Stimulated activated CD4-positive, alpha-beta T cell treated with anti-CD3 and anti-CD28 coated beads, Interleukin-12 subunit alpha, Interleukin-12 subunit beta, amount 100 ng/mL, for 48 hours (primary cell): ENCODE data around the gene FOXP1.

ENCODE experiments used
- DNase-seq, 3 donors: peaks; one replicate each; pipeline ENCODE4 v3.0.0-alpha.2; 2020; ENCODE audit warnings: low read depth in 2 of 3, low spot score in 1 of 3

Gene FOXP1

GRCh38 chr3:71225002-71225684 is 358.4 kb downstream of the FOXP1 start:
- no peak for DNase-seq

- DNase-seq, result peak; percentile 30 to 59 (median 46)
Measured at GRCh38 chr3:71219744-71220638, 363.5 kb downstream of the FOXP1 start.

DNA sequence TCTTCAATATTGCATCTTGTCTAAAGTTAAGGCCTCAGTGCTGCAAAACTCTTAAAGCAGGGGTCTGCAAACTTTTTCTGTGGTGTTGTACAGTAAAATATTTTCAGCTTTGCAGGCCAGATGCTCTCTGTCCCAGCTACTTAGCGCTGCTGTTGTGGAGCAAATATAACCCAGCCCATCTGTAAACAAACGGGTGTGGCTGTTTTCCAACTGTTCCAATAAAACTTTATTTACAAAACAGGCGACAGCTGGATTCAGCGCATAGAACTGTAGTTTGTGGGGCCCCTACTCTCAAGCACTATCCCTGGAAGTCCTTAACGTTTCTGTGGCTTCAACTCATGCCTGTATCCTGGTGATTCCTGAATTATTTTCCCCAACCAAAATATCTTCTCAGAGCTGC is 365.0 kb downstream of the FOXP1 start:
- no peak for DNase-seq

- DNase-seq, result no peak
Measured at GRCh38 chr3:71217640-71218222, 365.8 kb downstream of the FOXP1 start.

- DNase-seq, result no peak
Measured at GRCh38 chr3:71215351-71215750, 368.2 kb downstream of the FOXP1 start.

DNA sequence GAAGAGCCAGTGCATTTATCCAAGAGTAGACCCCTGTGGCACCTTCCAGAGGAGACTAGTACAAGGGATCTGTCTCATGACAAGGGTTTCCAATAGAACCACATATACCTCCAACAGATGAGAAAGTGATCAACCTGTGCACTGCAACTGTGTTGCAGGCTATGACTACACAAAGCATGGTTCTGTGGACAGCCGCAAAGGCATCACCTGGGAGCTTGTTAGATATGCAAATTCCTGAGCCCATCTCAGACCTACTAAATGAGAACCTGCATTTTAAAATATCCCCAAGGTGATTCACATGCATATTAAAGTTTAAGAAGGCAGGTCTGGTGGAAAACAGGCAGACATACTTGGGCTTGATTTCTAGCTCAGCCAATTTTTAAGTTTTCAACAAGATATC is 368.7 kb downstream of the FOXP1 start:
- no peak for DNase-seq

GRCh38 chr3:71214016-71214415 is 369.5 kb downstream of the FOXP1 start:
- no peak for DNase-seq

- DNase-seq, result no peak
Measured at GRCh38 chr3:71211083-71211482, 372.4 kb downstream of the FOXP1 start.

DNA sequence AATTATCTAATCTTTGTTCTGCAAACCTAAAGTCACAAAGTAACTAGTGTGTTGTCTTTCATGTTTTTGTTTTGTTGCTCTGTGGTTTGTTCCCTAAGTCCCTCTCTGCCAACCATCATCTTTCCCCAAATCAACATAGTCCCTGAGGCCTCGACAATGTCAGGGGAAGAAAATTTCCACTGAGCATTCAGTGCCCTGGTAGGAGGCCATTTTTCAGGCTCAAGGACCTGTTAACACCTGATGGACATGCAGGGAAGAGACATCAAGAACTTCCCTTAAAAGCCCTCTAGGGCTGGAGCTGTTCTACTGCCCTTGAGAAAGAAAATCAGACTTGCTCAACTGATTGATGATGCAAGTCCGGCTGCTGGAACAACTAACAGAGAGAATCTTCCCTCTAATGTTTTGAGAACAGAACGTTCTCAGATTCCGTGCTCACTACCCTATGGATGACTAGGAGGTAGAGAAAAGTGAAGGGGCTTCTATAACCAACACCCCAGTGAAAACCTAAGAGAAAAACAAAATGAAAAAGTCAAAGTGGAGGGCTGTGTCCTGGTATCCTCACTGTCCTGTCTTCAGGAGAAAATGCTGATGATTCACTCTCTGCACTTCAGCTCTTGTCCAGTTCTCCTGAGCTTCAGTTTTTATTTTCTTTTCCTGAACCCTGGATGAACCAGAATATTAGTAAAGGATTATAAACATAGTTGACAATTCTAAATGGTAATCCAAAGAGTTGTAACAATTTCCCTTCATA is 373.1 kb downstream of the FOXP1 start:
- DNase-seq, result no peak

DNA sequence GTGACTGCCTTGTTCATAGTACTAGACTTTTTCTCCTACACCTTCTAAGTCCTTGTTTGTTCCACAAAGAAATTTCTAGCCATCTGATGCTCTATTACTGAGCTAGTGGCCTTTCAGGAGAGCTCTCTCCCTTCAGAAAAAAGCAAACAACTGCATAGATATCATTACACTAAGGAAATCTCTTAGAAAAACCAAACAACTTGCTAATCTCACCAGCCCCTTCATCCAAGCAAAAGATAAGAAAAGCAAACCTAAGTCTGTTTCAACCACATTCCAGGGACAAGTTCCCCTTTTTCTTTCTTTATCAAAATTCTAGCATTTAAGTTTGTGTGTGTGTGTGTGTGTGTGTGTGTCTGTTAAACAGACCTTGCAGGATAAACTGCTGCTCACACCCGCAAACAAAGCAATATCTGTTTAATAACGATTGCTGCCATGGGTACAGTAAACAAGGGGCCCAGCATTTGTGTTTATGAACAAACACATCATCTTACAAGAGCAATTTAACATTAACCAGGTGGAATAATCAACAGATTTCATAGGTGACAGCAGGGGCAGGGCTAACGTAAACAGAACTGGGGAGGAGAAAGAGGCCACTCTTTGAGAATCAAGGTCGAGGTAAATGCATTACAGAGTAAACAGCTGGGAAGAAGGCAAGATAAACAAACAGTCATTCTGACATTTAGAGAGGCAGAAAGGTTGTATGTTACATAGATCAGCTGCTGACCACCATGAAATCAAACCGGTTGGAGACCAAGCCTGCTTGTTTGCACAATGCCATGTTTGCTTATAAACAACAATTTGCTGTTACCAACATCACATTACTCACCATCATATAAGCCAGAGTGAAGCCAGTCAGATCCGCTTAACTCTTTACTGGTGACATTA is 375.1 kb downstream of the FOXP1 start:
- no peak for DNase-seq

GRCh38 chr3:71207632-71208031 is 375.9 kb downstream of the FOXP1 start:
- DNase-seq, result no peak

GRCh38 chr3:71206305-71207165 is 377.0 kb downstream of the FOXP1 start:
- DNase-seq, result no peak

- no peak for DNase-seq
Measured at GRCh38 chr3:71203727-71204488, 379.6 kb downstream of the FOXP1 start.

DNA sequence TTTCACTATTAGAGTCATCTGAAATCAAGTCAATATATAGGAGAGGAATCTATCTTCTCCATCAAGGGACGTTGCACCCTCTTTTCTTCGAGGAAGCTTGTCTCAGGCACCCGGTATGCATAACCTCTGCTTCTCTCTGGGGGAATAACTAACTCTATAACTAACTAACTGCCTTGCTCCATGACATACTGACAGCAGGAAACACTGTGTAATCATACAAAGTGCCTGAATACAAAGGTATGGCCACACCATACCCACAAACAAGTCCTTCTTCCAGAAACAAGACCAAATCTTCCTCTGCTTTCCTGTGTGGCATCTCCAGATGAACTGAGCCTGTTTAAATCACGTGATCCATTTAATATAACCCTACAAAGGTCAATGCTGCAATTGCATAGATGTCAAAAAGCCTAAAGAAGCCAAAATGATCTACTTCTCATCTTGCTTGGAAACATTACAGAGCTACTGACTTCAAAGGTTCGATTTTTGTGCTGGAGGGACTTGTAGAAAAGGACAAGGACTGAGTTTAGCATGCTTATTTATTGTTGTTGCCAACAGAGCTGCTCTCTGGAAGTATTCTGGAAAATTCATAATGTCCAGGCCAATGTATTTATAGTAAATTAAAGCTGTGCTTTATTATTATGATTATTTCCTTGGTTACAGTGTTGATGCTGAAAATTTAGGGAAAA is 380.5 kb downstream of the FOXP1 start:
- DNase-seq, result no peak

- DNase-seq, result no peak
Measured at GRCh38 chr3:71201939-71202338, 381.6 kb downstream of the FOXP1 start.

DNA sequence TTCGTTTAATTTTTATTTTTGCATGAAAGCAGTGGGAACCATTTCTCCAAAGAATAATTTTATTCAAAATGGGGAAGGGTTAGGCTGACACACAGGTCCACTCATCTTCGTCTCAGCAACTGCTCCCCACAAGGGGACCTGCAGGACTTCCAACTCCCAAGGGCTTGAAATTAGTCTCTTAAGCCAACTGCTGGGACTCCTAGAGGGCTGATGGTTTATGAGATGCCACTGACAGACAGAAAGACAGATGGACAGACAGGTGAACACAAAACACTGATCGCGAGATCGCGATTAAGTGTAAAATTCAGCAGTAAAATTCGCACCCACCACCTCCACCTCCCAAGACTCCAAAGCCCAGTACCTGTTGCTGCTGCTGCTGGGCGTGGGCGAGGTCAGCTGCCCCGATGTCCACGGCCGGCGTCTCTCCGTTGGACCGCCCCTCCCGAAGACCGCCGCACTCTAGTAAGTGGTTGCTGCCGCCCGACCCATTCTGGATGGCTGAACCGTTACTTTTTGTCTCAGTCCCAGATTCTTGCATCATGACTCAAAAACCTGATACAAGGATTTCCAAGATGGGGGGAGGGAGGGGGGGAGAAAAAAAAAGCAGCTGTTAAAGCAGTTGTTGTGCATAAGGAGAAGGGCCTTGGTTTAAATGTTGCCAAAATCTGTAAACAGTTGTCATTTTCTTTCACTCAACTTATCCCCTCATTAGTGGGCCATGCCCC is 385.5 kb downstream of the FOXP1 start:
- no peak for DNase-seq

DNA sequence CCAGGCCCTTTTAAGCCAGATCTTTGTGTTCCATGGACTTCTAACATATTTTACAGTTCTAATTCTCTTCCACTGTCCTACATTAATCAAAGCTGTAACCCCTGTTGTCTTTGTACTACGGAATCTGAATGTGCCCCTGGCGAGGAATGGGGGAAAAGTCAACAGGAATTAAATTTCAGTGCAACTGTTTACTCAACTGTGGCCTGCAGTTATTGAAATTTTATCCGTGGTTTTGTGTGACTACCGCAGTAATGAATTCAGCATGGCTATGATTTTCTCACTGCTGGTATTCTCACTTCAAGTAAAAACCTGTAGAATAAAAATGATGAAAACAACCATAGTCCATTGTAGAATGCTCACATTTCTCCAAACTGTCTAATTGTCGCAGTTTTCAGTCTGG is 388.0 kb downstream of the FOXP1 start:
- no peak for DNase-seq

GRCh38 chr3:71194785-71195184 is 388.7 kb downstream of the FOXP1 start:
- no peak for DNase-seq
